ENCODE measurements around the gene RINL. TPM values are rescaled to one million over a fixed set of nuclear protein-coding genes. Genes with fewer than 3 reads are reported as not detected.

The RINL gene
- total RNA-seq, 1 donor = 1.3 TPM

DNA sequence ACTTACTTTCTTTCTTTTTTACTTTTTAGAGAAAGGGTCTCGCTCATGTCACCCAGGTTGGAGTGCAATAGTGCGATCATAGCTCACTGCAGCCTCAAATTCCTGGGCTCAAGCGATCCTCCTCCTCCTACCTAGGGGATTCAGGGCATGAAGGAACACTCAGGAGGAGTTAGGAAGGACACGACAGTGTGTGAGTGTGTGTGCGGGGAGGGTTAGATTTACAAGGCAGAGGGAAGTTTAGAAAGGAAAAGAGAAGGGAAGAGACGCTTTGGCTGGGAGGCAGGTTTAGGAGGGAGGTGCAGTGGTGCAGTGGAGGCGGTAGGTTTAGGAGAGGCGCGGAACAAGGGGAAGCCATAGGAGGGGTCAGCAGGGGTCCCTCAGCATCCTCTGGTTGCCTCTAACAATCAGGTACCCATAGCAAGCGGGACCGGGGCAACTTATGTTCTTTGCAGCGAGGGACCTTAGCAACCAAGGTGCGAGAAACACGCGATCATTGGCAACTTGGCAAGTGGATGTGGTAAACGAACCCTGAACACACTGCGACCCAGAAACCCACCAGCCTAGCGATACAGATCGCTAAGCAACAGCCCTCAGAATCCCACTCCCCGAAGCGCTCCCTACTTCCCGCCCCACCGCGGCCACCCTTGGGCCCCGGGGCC lies 20.8 kb upstream of the RINL start:
- peak; percentile 22 for DNase-seq (ENCODE audit: low read depth)
- TF ChIP-seq CTCF (IDR thresholded peaks at IDR 0.05; ENCODE audit: insufficient read depth, low read depth, low read length) = no peak
- H3K4me3 ChIP-seq (ENCODE audit: low read depth, low read length) = peak overlapping the region; percentile 94

DNA sequence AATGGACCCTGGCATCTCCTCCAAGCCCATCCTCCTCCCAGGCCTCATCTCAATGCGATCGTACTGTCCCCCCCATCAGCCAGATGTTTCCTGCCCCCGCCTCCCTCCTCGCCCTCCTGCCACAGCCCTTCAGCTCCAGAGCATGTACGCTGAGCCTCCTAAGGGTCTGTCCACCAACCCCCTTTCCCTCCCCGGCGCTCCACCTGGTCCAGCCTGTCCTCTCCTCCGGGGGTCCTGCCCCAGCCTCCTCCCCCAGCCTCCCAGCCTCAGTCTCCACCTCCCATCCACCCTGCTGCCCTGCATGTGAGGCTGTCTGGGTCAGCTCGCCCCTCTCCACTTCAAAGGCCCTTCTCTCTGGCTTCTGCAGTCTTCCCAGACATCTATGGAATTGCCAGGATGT lies 16.9 kb upstream of the RINL start:
- TF ChIP-seq CTCF (IDR thresholded peaks at IDR 0.05; ENCODE audit: insufficient read depth, low read depth, low read length) = no peak
- no peak overlapping the region for H3K4me3 ChIP-seq (ENCODE audit: low read depth, low read length)
- DNase-seq (ENCODE audit: low read depth) = no peak

DNA sequence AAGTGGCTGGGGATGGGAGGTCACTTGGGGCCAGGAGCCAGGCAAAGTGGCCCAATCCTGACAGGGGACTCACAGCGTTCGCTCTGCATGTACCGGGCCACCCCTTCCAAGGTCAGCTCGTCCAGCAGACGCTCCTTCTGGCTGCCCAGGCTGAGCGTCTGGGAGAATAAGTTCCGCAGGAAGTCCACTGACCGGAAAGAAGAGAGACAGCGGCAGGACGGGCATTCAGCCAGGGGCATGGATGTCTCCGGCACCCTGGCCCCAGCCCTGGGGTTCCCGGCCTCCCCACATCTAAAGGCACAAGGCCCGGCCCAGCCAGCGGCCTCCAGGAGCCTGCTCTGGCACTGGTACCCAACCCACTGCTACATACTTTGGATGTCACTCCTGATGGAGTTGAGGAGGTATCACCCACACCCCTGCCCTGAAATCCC lies 15.3 kb upstream of the RINL start:
- H3K4me3 ChIP-seq (ENCODE audit: low read depth, low read length) = no peak overlapping the region
- DNase-seq (ENCODE audit: low read depth) = no peak
- no peak for TF ChIP-seq CTCF (IDR thresholded peaks at IDR 0.05; ENCODE audit: insufficient read depth, low read depth, low read length)

- no peak for DNase-seq (ENCODE audit: low read depth)
- no peak overlapping the region for H3K4me3 ChIP-seq (ENCODE audit: low read depth, low read length)
- TF ChIP-seq CTCF (IDR thresholded peaks at IDR 0.05; ENCODE audit: insufficient read depth, low read depth, low read length) = no peak
Measured at GRCh38 chr19:38892841-38893240, 14.8 kb upstream of the RINL start.

DNA sequence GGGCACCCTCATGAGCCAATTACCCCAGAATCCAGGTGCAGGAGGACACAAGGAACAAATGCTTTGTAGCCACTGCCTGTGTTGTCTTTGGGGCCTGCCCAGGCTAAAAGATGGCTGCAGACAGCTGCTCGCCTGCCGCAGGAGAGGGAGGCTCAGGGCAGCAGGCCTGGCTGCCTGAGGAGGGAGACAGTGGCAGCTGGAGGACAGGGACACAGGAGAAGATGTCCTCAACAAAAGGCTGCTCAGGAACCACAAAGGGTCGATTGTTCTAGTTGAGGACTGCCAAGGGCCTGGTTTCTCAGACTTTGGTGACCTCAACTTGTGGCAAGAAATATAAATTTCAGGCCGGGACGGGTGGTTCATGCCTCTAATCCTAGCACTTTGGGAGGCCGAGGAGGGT lies 13.7 kb upstream of the RINL start:
- no peak for DNase-seq (ENCODE audit: low read depth)
- no peak for TF ChIP-seq CTCF (IDR thresholded peaks at IDR 0.05; ENCODE audit: insufficient read depth, low read depth, low read length)
- H3K4me3 ChIP-seq (ENCODE audit: low read depth, low read length) = no peak overlapping the region

DNA sequence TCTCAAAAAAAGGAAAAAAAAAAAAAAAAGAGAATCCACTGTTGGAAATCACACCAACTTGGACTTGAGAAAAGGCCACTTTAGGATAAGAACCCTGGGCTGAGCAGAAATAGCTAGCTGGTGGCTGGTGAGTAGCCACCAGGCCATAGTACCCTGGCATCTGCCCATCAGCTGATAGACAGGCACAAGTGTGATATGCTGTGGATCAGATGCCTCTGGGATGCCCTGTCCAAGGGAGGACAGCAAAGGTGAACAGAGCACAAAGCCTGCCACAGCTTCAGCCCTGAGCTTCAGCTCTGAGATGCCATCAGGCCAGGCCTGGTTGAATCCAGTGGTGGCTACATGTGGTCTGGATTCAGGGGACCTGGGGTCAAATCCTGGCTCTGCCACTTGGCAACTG lies 12.6 kb upstream of the RINL start:
- DNase-seq (ENCODE audit: low read depth) = no peak
- TF ChIP-seq CTCF (IDR thresholded peaks at IDR 0.05; ENCODE audit: insufficient read depth, low read depth, low read length) = no peak

DNA sequence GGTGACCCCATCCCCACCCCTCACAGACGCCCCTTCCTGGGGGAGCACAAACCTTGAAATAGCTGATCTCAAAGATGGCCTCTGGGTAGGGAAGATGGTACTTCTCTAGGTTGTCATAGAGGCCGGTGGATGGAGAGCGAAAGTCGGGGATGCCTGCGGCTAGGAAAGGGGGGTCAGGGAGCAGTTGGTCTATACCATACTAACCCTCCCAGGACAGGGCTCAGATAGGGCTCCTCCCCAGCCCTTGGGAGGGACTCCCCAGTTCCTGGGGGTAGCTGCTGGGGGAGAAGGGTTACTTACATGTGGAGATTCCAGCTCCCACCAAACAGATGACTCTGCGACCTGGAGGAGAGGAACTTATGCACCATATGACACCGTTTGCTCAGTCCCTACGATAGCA lies 11.7 kb upstream of the RINL start:
- no peak for TF ChIP-seq CTCF (IDR thresholded peaks at IDR 0.05; ENCODE audit: insufficient read depth, low read depth, low read length)
- no peak overlapping the region for H3K4me3 ChIP-seq (ENCODE audit: low read depth, low read length)
- DNase-seq (ENCODE audit: low read depth) = no peak

More for the DNA sequence above, 12.6 kb upstream of the RINL start:
- no peak overlapping the region for H3K4me3 ChIP-seq (ENCODE audit: low read depth, low read length)

Data from fibroblast of villous mesenchyme (primary cell).